SK-MEL-5 (cell line): ENCODE data around the gene SYNDIG1. TPM values are rescaled to one million over a fixed set of nuclear protein-coding genes. Genes with fewer than 3 reads are reported as not detected.

Experiments used
- DNase-seq: peaks from one replicate; pipeline ENCODE4 v3.0.0-alpha.2; 2016; ENCODE audit warnings: low read depth, low spot score
- in situ Hi-C: cut with HindIII; loops from 2 replicates; pipeline ENCODE4 v1.10.0; 2016; ENCODE audit warnings: low sequenced_read_pairs, high pct_unique_total_duplicates, low pct_unique_long_range_greater_than_20kb
- total RNA-seq: library from RNA; depleted of rRNA; stranded (reverse); fragments of >200 nt; shearing (Covaris generic); gene quantifications from 2 replicates; pipeline ENCODE4 v1.2.3, GENCODE V29; 2014

SYNDIG1 gene
- total RNA-seq, 1 experiment from 2014 or later, result not detected

DNA sequence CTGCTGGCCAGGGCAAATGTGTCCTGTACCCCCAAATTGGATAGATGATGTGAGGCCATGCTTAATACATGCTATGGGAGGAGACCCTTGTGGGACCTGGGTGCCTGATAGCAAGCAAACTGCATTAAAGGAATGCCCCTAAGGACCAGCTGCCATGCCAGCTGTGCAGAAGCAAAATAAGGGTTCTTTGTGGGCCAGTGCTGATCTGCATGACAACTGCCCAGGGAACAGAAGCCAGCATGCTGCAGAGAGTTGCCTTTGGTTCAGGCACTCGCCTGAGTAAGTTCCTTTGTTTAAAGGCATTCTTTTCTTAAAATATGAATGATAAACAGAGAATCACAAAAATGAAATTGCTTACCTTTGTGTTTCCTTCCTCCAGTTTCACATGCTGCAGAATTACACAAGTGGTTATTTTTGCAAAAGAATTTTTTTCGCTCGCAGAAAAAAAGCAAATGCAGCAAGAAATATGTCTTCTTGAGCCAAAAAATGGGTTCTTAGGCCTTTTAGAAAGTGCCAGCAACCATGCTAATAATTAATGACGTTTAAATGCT is 6.9 kb upstream of the SYNDIG1 start:
- in situ Hi-C loops, result no loop called here
- no peak for DNase-seq

- DNase-seq, result no peak
- in situ Hi-C loops, result no loop called here
Measured at GRCh38 chr20:24465159-24465558, 4.3 kb upstream of the SYNDIG1 start.

DNA sequence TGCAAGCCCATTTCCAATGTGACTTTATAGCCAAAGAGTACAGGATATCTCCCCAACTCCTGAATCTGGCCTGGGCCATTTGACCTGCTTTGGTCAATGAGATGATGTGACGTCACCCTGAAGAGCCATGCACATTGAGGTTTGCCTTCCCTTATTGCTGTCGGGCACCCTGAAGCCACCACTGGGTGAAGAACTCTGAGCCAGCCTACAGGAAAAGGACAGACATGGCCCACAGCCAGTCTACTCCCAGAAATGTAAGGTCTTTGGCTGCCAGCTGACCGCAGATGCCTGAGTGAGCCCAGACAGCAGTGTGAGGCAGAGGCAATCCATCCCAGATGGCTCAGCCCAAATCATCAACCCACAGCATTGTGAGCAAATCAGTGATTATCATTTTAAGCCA is 3.7 kb upstream of the SYNDIG1 start:
- no peak for DNase-seq
- in situ Hi-C loops, result no loop called here

- no peak for DNase-seq
- in situ Hi-C loops, result no loop called here
Measured at GRCh38 chr20:24468401-24469115, 871 bp upstream of the SYNDIG1 start.

- in situ Hi-C loops, result no loop called here
- DNase-seq, result no peak
Measured at GRCh38 chr20:24469894-24470745, 691 bp downstream of the SYNDIG1 start.

- DNase-seq, result no peak
- in situ Hi-C loops, result no loop called here
Measured at GRCh38 chr20:24470746-24471582, 1.5 kb downstream of the SYNDIG1 start.

DNA sequence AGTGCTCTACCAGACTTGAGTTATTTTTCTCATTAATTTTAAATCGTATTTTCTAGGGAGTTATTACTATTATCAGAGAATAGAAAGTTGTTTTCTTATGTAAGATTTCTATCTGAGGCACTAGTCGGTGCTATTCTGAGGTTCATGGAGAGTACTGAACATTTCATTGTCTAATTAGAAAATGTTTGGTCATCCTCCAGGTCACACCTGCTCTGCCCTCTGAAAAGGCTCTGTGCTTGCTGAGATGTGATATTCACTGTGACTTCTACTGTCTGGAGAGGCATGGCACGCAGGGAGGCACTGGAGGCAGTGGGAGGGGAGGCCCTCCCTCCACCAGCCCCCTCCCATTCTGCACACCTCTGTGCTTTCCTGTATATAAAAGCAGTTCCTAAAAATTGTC is 3.0 kb downstream of the SYNDIG1 start:
- in situ Hi-C loops, result no loop called here
- DNase-seq, result no peak

- in situ Hi-C loops, result no loop called here
- no peak for DNase-seq
Measured at GRCh38 chr20:24473435-24474223, 4.2 kb downstream of the SYNDIG1 start.

GRCh38 chr20:24477831-24478547 is 8.6 kb downstream of the SYNDIG1 start:
- DNase-seq, result no peak
- in situ Hi-C loops, result no loop called here

- no peak for DNase-seq
- in situ Hi-C loops, result no loop called here
Measured at GRCh38 chr20:24478584-24478983, 9.2 kb downstream of the SYNDIG1 start.

DNA sequence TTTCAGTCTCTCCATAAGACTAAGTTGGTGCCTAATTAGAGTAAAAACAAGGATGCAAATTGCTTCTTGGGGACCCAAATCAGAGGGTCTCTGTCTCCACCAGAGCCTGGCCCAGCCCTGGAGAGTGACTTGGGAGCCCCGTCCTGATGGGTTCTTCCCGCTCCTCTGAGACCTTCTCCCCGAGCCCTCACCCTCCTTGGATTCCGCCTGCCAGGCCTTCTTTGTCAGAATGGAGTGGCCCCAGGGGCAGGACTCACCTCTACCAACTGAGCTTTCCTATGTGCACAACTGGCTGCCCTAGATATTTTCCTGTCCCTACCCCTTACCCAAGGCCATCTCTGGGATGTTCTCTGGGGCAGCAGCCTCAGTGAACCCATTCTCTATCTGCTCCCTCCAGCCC is 9.7 kb downstream of the SYNDIG1 start:
- DNase-seq, result no peak

GRCh38 chr20:24479595-24479994 is 10.2 kb downstream of the SYNDIG1 start:
- DNase-seq, result no peak
- in situ Hi-C loops, result no loop called here

More for the DNA sequence above, 9.7 kb downstream of the SYNDIG1 start:
- in situ Hi-C loops, result no loop called here

DNA sequence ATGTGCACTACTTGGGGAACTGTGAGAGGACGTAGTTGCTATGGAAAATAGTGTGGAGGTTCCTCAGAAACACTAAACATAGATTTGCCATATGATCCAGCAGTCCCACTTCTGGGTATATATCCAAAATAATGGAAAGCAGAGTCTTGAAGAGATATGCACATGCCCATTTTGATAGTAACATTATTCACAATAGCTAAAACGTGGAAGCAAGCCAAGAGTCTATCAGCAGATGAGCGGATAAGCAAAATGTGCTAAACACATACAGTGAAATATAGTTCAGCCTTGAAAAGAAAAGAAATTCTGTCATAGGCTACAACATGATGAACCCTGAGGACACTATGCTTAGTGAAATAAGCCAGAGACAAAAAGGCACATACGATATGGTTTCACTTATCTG is 11.1 kb downstream of the SYNDIG1 start:
- in situ Hi-C loops, result no loop called here
- no peak for DNase-seq

- DNase-seq, result no peak
- in situ Hi-C loops, result no loop called here
Measured at GRCh38 chr20:24481173-24481572, 11.7 kb downstream of the SYNDIG1 start.

- in situ Hi-C loops, result no loop called here
- no peak for DNase-seq
Measured at GRCh38 chr20:24483435-24484080, 14.1 kb downstream of the SYNDIG1 start.

- in situ Hi-C loops, result no loop called here
- DNase-seq, result no peak
Measured at GRCh38 chr20:24484081-24484450, 14.6 kb downstream of the SYNDIG1 start.
